SU-DHL-6 (cell line): Measurements from ENCODE around the gene FBXO36.

Experiments used
- H2AFZ ChIP-seq: fragments of 200-600 bp; sonication (generic); 2 replicates; pipeline ENCODE4 v1.6.1; 2014; ENCODE audit warnings: low read depth, mild to moderate bottlenecking, moderate library complexity, mixed read lengths, antibody characterized with exemption, low read length; ENCODE audit not compliant: severe bottlenecking
- H3F3A ChIP-seq: fragments of 200-600 bp; shearing (Covaris generic); 2 replicates; pipeline ENCODE4 v1.6.0; 2016; ENCODE audit warnings: antibody characterized with exemption, mild to moderate bottlenecking; ENCODE audit not compliant: insufficient read depth
- H3K27ac ChIP-seq: fragments of 200-600 bp; sonication (generic); 2 replicates; pipeline ENCODE4 v1.5.1; 2016; ENCODE audit warnings: low read depth, mild to moderate bottlenecking, low read length, moderate library complexity, mixed read lengths
- H3K27me3 ChIP-seq: fragments of 200-600 bp; sonication (generic), shearing (Covaris generic); 2 replicates; pipeline ENCODE4 v1.6.0; 2014; ENCODE audit warnings: mild to moderate bottlenecking, low read length
- H3K36me3 ChIP-seq: fragments of 200-600 bp; sonication (generic); 2 replicates; pipeline ENCODE4 v1.6.1; 2014; ENCODE audit warnings: mild to moderate bottlenecking, low read length, mixed read lengths
- H3K4me2 ChIP-seq: fragments of 300-600, 200-600 bp; shearing (Covaris generic), sonication (generic); 2 replicates; pipeline ENCODE4 v1.6.0; 2014; ENCODE audit warnings: low read length, low read depth, mild to moderate bottlenecking; ENCODE audit not compliant: poor library complexity, severe bottlenecking
- H3K4me3 ChIP-seq: fragments of 200-600 bp; sonication (generic); 2 replicates; pipeline ENCODE4 v1.5.1; 2014; ENCODE audit warnings: antibody characterized with exemption, low read length, mild to moderate bottlenecking, mixed read lengths; ENCODE audit not compliant: insufficient read depth, poor library complexity, severe bottlenecking
- H3K79me2 ChIP-seq: fragments of 200-600 bp; sonication (generic); 2 replicates; pipeline ENCODE4 v1.6.1; 2014; ENCODE audit warnings: mild to moderate bottlenecking, low read length, moderate library complexity; ENCODE audit not compliant: insufficient read depth
- H3K9ac ChIP-seq: fragments of 200-600 bp; sonication (generic); 2 replicates; pipeline ENCODE4 v1.7.0; 2014; ENCODE audit warnings: mild to moderate bottlenecking, low read length
- H3K9me2 ChIP-seq: fragments of 200-600 bp; sonication (generic); replicated peaks from 2 replicates; pipeline ENCODE4 v1.6.1; 2014; ENCODE audit warnings: low read length; ENCODE audit not compliant: insufficient read depth
- H3K9me3 ChIP-seq: fragments of 200-600 bp; sonication (generic); 2 replicates; pipeline ENCODE4 v1.6.1; 2014; ENCODE audit warnings: low read length, mixed read lengths; ENCODE audit not compliant: insufficient read depth
- H4K20me1 ChIP-seq: fragments of 200-600 bp; sonication (generic); 2 replicates; pipeline ENCODE4 v1.6.1; 2014; ENCODE audit warnings: low read depth, mild to moderate bottlenecking, antibody characterized with exemption, low read length, moderate library complexity, mixed read lengths
- CTCF ChIP-seq: fragments of 200-600 bp; sonication (generic); IDR thresholded peaks from one replicate; pipeline ENCODE4 v1.5.1; 2017; ENCODE audit warnings: antibody characterized with exemption, mild to moderate bottlenecking, low read length, moderate library complexity; ENCODE audit not compliant: insufficient read depth, poor library complexity, severe bottlenecking
- EZH2phosphoT487 ChIP-seq: fragments of 200-600 bp; sonication (generic), shearing (Covaris generic); conservative IDR thresholded peaks from 2 replicates; pipeline ENCODE4 v1.6.1; 2018; ENCODE audit warnings: mild to moderate bottlenecking, antibody characterized with exemption, low read length, moderate library complexity, mixed read lengths

The FBXO36 gene

GRCh38 chr2:229980431-229981184 is 58.3 kb downstream of the FBXO36 start:
- H2AFZ ChIP-seq, result no peak overlapping the region
- H3K9ac ChIP-seq, result no peak overlapping the region
- no peaks in the 10 kb centered on the region for H3K9me3 ChIP-seq
- no peak overlapping the region for H3K27ac ChIP-seq
- no peaks in the 10 kb centered on the region for H3K27me3 ChIP-seq
- H3K36me3 ChIP-seq, result no peaks in the 10 kb centered on the region
- no peak overlapping the region for H3K4me2 ChIP-seq
- H3F3A ChIP-seq, result no peaks in the 10 kb centered on the region
- H3K9me2 ChIP-seq, result no peaks in the 10 kb centered on the region
- no peaks in the 10 kb centered on the region for H3K79me2 ChIP-seq
- TF ChIP-seq CTCF, result no peak
- TF ChIP-seq EZH2phosphoT487, result no peak
- H3K4me3 ChIP-seq, result no peak overlapping the region
- no peaks in the 10 kb centered on the region for H4K20me1 ChIP-seq

GRCh38 chr2:229993236-229993635 is 70.9 kb downstream of the FBXO36 start:
- Histone ChIP-seq H3K9ac (no peak overlapping the region), H3K9me3 (no peaks in the 10 kb centered on the region), H3K79me2 (no peaks in the 10 kb centered on the region), H4K20me1 (no peaks in the 10 kb centered on the region), H3K9me2 (no peaks in the 10 kb centered on the region), H3K4me3 (no peak overlapping the region), H3K4me2 (no peak overlapping the region), H3F3A (no peaks in the 10 kb centered on the region; the same call in 1 of the 2 replicates), H2AFZ (no peak overlapping the region), H3K36me3 (no peaks in the 10 kb centered on the region), H3K27me3 (no peaks in the 10 kb centered on the region), H3K27ac (no peak overlapping the region)
- TF ChIP-seq EZH2phosphoT487 (no peak), CTCF (no peak)

GRCh38 chr2:229996320-229996719 is 74.0 kb downstream of the FBXO36 start:
- H3K9me2 ChIP-seq, result no peaks in the 10 kb centered on the region
- no peaks in the 10 kb centered on the region for H3K9me3 ChIP-seq
- no peak overlapping the region for H2AFZ ChIP-seq
- TF ChIP-seq EZH2phosphoT487, result no peak
- H3F3A ChIP-seq, result no peaks in the 10 kb centered on the region
- H3K79me2 ChIP-seq, result no peaks in the 10 kb centered on the region
- H3K4me3 ChIP-seq, result no peak overlapping the region
- no peak overlapping the region for H3K9ac ChIP-seq
- no peaks in the 10 kb centered on the region for H3K27me3 ChIP-seq
- H3K36me3 ChIP-seq, result no peaks in the 10 kb centered on the region
- H3K27ac ChIP-seq, result no peak overlapping the region
- no peak overlapping the region for H3K4me2 ChIP-seq
- no peaks in the 10 kb centered on the region for H4K20me1 ChIP-seq

GRCh38 chr2:229997565-229997964 is 75.3 kb downstream of the FBXO36 start:
- H3K9ac ChIP-seq, result no peak overlapping the region
- no peaks in the 10 kb centered on the region for H3K9me3 ChIP-seq
- no peak overlapping the region for H3K4me3 ChIP-seq
- no peaks in the 10 kb centered on the region for H3K79me2 ChIP-seq
- no peaks in the 10 kb centered on the region for H3K36me3 ChIP-seq
- H4K20me1 ChIP-seq, result no peaks in the 10 kb centered on the region
- H3K9me2 ChIP-seq, result no peaks in the 10 kb centered on the region
- TF ChIP-seq EZH2phosphoT487 (no peak), CTCF (no peak)
- no peak overlapping the region for H3K27ac ChIP-seq
- no peaks in the 10 kb centered on the region for H3K27me3 ChIP-seq
- no peaks in the 10 kb centered on the region for H3F3A ChIP-seq
- no peak overlapping the region for H2AFZ ChIP-seq
- no peak overlapping the region for H3K4me2 ChIP-seq
